Left ventricle myocardium inferior (tissue), 1 donor: ENCODE results near the gene DZIP1. TPM values are rescaled to one million over a fixed set of nuclear protein-coding genes. Genes with fewer than 3 reads are reported as not detected.

Experiments used
- DNase-seq: peaks from one replicate; pipeline ENCODE4 v3.0.0-alpha.2; 2020
- H3K27ac ChIP-seq: fragments of 200-600 bp; replicated peaks from 2 replicates; pipeline ENCODE4 v1.8.0; 2021
- H3K27me3 ChIP-seq: fragments of 200-600 bp; 2 replicates; pipeline ENCODE4 v1.8.0; 2021; ENCODE audit warnings: low read depth
- H3K36me3 ChIP-seq: fragments of 200-600 bp; 2 replicates; pipeline ENCODE4 v1.8.0; 2021
- H3K4me1 ChIP-seq: fragments of 200-600 bp; 2 replicates; pipeline ENCODE4 v1.8.0; 2021
- H3K4me3 ChIP-seq: fragments of 200-600 bp; 2 replicates; pipeline ENCODE4 v1.8.0; 2021; ENCODE audit warnings: mild to moderate bottlenecking, moderate library complexity
- H3K9me3 ChIP-seq: fragments of 200-600 bp; replicated peaks from 2 replicates; pipeline ENCODE4 v1.8.0; 2021
- intact Hi-C: fragments of 100-400 bp; cut with micrococcal nuclease; formaldehyde crosslinking; loops from one replicate; pipeline ENCODE4 v1.11.0; 2022
- total RNA-seq: library from RNA; stranded (reverse); fragmentation: NEBNext Ultra II Directional; extraction: Animal tissue kit (Norgen Biotek cat#: 25700); gene quantifications from one replicate; pipeline ENCODE4 v1.2.1, GENCODE V29; 2021
- TF ChIP-seq, protein P1 (sequence below): fragments of 200-600 bp; IDR thresholded peaks from 2 replicates; pipeline ENCODE4 v1.8.0; 2021; ENCODE audit warnings: antibody characterized with exemption, mild to moderate bottlenecking, borderline replicate concordance
- donor health status: DM: no; HTN: yes; CAD: no; lungs with severe emphysema.

The DZIP1 gene
- total RNA-seq, 1 donor from 2014 or later, result 3.8 TPM

DNA sequence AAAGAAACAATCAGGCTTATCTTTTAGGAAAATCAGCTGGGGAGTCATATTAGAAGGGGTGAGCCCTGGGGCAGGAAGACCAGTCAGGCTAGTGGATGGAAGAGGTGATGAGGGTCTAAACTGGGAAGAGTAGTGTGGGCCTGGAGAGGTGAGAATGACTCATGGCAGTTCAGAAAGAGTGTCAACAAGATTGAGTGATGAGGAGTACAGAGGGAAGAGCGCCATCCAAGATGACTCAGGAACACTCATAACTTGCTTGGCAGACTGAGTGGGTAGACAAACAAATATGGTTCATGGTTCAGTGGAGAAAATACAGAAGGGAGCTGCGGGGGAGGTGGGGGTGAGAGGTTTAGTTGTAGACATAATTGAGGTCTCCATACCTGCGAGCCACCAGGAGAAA is 109.3 kb downstream of the DZIP1 start:
- intact Hi-C loops, result loop anchor here (10.0 kb wide), 1 partner anchor 300 kb away; no protein-coding TSS in a partner anchor
- DNase-seq, result no peak
- no peak overlapping the region for H3K4me3 ChIP-seq
- peaks cover 8% of the 10 kb centered on the region for H3K4me1 ChIP-seq
- no peak overlapping the region for H3K27ac ChIP-seq
- H3K27me3 ChIP-seq, result peaks cover 3% of the 10 kb centered on the region
- TF ChIP-seq, protein P1, sequence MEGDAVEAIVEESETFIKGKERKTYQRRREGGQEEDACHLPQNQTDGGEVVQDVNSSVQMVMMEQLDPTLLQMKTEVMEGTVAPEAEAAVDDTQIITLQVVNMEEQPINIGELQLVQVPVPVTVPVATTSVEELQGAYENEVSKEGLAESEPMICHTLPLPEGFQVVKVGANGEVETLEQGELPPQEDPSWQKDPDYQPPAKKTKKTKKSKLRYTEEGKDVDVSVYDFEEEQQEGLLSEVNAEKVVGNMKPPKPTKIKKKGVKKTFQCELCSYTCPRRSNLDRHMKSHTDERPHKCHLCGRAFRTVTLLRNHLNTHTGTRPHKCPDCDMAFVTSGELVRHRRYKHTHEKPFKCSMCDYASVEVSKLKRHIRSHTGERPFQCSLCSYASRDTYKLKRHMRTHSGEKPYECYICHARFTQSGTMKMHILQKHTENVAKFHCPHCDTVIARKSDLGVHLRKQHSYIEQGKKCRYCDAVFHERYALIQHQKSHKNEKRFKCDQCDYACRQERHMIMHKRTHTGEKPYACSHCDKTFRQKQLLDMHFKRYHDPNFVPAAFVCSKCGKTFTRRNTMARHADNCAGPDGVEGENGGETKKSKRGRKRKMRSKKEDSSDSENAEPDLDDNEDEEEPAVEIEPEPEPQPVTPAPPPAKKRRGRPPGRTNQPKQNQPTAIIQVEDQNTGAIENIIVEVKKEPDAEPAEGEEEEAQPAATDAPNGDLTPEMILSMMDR, result no peak
- H3K36me3 ChIP-seq, result no peaks in the 10 kb centered on the region
- H3K9me3 ChIP-seq, result no peaks in the 10 kb centered on the region

DNA sequence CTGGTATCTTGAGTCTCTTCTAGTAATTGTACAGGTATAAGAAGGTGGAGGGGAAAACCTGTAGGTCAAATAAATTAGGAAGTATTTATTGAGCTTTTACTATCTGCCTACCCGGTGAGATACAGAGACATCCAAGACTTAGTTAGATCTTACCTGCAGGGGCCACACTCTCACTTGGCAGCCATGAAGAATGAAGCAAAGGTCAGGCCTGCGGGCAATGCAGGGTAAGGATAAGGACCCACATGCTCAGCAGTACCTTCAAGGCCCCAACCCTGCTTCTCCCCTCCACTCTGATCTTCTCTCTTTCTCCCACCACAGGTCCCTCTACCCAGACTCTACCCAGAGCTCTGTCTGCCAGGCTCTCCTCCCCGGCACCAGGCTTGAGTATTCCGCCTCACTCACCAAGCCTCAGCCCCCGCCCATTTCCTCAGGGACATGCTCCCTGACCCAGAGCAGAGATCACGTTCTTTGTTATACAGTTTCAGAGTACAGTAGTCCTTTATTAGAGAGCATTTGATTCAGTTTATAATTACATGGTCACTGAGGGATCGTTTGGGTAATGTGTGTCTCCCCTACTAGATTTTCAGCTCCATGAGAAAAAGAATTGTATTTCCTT is 110.9 kb downstream of the DZIP1 start:
- no peaks in the 10 kb centered on the region for H3K9me3 ChIP-seq
- no peaks in the 10 kb centered on the region for H3K36me3 ChIP-seq
- DNase-seq, result no peak
- intact Hi-C loops, result loop anchor here (10.0 kb wide), 1 partner anchor 301 kb away; no protein-coding TSS in a partner anchor
- H3K27ac ChIP-seq, result no peak overlapping the region
- peaks cover 3% of the 10 kb centered on the region for H3K27me3 ChIP-seq
- TF ChIP-seq, protein P1, result no peak
- H3K4me3 ChIP-seq, result no peak overlapping the region
- H3K4me1 ChIP-seq, result peaks cover 7% of the 10 kb centered on the region

DNA sequence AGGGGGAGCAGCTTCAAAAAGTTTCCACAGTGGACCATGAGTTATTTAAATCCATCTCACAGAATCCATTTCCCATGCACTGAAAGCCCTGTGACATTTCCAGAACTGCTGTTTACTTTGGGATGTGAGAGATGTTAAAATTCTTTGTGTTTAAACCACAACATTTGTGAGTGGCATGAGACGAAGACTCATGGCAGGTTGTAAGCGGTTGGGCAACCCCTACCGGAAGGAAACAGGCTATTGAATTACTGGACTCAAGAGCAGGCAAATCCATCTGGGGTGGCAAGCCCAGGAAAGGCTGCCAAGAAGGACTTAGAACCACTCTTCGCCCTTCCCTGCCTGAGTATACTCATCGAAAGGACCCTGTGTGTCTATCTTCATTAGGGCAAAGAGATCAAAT is 114.3 kb downstream of the DZIP1 start:
- Histone ChIP-seq H3K27ac (no peak overlapping the region), H3K27me3 (no peaks in the 10 kb centered on the region), H3K4me1 (no peaks in the 10 kb centered on the region), H3K9me3 (no peaks in the 10 kb centered on the region), H3K4me3 (no peak overlapping the region), H3K36me3 (no peaks in the 10 kb centered on the region)
- intact Hi-C loops, result loop anchor here (10.0 kb wide), 1 partner anchor 305 kb away; no protein-coding TSS in a partner anchor
- DNase-seq, result no peak
- TF ChIP-seq, protein P1, result no peak

Other genes with a start within 250 kb of the DZIP1 start
- gene CLDN10, start 92.0 kb downstream of the DZIP1 start, total RNA-seq, result not detected
- gene DNAJC3, start 32.4 kb upstream of the DZIP1 start, total RNA-seq, result 31.5 TPM